Adrenal gland (tissue), 5 donors: ENCODE measurements around the gene TRAPPC2B.

Experiments used
- POLR2A ChIP-seq, 2 donors: fragments of 450-650 bp; IDR thresholded peaks; one replicate each; pipeline ENCODE4 v1.6.1; 2017; ENCODE audit warnings: antibody characterized with exemption in 2 of 2, mild to moderate bottlenecking in 2 of 2, moderate library complexity in 1 of 2
- TF ChIP-seq, protein P1 (sequence below), 6 experiments: fragments of 450-650 bp in 4 of 6; fragments of 200-600 bp in 2 of 6; sonication (generic) in 1 of 6; IDR thresholded peaks; 1 replicate in 5 of 6; 2 replicates in 1 of 6; pipeline versions ENCODE4 v1.5.1 to v1.8.0; 2016 to 2021; ENCODE audit warnings: antibody characterized with exemption in 6 of 6, mild to moderate bottlenecking in 2 of 6, moderate library complexity in 1 of 6
- donor health status: DM: no; HTN: no; CAD: no.

DNA sequence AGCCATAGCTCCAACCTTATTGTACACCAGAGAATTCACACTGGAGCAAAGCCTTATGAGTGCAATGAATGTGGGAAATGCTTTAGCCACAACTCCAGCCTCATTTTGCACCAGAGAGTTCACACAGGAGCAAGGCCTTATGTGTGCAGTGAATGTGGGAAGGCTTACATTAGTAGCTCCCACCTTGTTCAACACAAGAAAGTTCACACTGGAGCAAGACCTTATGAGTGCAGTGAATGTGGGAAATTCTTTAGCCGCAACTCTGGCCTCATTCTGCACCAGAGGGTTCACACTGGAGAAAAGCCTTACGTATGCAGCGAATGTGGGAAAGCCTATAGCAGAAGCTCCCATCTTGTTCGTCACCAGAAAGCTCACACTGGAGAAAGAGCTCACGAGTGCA lies 5.9 kb upstream of the TRAPPC2B start:
- TF ChIP-seq, protein P1, sequence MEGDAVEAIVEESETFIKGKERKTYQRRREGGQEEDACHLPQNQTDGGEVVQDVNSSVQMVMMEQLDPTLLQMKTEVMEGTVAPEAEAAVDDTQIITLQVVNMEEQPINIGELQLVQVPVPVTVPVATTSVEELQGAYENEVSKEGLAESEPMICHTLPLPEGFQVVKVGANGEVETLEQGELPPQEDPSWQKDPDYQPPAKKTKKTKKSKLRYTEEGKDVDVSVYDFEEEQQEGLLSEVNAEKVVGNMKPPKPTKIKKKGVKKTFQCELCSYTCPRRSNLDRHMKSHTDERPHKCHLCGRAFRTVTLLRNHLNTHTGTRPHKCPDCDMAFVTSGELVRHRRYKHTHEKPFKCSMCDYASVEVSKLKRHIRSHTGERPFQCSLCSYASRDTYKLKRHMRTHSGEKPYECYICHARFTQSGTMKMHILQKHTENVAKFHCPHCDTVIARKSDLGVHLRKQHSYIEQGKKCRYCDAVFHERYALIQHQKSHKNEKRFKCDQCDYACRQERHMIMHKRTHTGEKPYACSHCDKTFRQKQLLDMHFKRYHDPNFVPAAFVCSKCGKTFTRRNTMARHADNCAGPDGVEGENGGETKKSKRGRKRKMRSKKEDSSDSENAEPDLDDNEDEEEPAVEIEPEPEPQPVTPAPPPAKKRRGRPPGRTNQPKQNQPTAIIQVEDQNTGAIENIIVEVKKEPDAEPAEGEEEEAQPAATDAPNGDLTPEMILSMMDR (IDR thresholded peaks at IDR 0.05) = no peak
- no peak for TF ChIP-seq POLR2A (IDR thresholded peaks at IDR 0.05)
